NOMO-1 treated with dmso at 0.1 percent for 144 hours (cell line): ENCODE measurements around the gene TMEM92.

Experiments used
- DNase-seq: peaks from one replicate; lab custom pipeline; 2025; ENCODE audit not compliant: unreplicated experiment; lab: John Stamatoyannopoulos, UW

TMEM92 gene

DNA sequence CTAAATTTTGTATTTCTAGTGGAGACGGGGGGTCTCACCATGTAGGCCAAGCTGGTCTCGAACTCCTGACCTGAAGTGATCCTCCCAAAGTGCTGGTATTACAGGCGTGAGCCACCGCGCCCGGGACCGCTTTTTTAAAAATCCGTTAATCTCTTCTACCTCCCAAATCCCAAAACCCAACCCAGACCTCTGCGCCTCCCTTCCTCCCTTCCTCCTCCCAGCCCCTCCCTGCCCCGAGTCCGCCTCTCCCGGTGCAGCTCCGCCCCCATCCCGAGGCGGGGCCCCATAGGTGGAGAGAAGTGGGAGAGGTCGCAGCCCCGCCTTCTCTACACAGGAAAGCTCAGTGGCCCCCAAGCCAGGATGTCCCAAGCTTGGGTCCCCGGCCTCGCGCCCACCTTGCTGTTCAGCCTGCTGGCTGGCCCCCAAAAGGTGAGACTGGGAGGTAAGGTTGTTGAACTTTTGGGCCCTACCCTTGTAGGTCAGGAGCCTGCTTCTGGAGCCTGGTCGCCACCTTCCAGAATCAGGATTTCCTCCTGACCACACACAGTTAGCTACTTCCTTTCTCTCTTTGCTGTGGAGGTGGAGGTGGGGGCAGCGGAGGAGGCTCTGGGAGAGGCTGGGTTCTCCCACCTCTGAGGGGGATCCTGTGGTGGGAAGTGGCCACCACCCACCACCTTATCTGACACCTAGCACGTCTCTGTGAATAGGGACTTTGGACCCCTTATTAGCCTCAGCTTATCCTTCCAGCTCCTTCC is at the start of gene TMEM92:
Gene TMEM92 (plus strand): TSS at position 325 of the 755 bp plus-strand sequence. CDS start 36 bp downstream, at position 361.
- no peak for DNase-seq

DNA sequence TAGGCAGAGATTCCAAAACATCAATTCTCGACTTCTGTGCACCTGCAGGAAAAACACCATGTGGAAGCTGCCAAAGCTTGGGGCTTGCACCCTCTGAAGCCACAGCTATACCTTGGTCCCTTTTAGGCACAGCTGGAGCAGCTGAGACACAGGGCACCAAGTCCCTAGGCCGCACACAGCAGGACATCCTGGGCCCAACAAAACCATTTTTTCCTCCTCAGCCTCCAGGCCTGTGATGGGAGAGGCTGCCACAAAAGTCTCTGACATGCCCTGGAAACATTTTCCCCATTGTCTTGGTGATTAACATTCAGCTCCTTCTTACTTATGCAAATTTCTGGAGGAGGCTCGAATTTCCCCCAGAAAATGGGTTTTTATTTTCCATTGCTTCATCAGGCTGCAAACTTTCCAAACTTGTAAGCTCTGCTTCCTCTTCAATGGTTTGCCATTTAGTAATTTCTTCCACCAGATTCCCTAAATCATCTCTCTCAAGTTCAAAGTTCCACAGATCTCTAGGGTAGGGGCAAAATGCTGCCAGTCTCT is 48.5 kb upstream of the TMEM92 start:
- DNase-seq: no peak

DNA sequence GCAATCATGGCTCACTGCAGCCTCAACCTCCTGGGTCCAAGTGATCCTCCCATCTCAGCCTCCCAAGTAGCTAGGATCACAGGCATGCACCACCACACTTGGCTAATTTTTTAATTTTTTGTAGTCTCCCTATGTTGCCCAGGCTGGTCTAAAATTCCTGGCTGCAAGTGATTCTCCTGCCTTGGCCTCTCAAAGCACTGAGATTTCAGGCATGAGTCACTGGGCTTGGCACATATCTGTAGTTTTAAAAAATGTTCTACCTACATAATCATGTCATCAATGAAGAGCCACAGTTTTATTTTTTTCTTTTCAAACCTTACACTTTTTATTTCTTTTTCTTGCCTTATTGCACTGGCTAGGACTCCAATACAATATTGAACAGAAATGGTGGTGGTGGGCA is 39.7 kb upstream of the TMEM92 start:
- no peak for DNase-seq

DNA sequence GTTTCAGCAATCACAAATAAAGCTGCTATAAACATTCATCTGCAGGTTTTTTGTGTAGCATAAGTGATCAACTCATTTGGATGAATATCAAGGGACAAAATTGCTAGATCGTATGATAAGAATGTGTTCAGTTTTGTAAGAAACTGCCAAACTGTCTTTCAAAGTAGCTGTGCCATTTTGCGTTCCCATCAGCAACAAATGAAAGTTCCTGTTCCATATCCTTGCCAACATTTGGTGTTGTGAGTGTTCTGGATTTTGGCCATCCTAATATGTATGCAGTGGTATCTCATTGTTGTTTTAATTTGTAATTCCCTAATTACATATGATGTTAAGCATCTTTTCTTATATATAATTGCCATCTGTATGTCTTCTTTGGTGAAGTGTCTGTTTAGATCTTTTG is 36.4 kb upstream of the TMEM92 start:
- no peak for DNase-seq

DNA sequence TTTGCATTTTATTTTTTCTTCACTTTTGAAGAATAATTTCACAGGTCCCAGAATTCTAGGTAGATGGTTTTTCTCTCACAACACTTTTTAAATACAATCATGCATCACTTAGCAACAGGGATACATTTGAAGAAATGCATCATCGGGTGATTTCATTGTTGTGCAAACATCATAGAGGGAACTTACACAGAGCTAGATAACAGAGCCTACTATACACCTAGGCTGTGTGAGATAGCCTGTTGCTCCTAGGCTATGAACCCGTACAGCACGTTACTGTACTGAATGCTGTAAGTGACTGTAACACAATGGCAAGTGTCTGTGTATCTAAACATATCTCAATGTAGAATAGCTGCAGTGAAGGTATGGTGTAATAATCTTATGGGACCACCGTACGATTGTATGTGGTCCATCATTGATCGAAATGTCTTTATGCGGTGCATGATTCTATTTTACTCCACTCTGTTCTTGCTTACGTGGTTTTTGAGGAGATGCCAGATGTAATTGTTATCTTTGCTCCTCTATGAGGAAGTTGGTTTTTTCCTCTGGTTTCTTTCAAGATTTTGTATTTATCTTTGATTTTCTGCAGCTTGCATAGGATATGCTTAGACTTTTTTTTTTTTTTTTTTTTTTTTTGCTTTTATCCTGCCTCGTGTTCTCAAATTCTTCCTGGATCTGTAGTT is 35.5 kb upstream of the TMEM92 start:
- DNase-seq: no peak

DNA sequence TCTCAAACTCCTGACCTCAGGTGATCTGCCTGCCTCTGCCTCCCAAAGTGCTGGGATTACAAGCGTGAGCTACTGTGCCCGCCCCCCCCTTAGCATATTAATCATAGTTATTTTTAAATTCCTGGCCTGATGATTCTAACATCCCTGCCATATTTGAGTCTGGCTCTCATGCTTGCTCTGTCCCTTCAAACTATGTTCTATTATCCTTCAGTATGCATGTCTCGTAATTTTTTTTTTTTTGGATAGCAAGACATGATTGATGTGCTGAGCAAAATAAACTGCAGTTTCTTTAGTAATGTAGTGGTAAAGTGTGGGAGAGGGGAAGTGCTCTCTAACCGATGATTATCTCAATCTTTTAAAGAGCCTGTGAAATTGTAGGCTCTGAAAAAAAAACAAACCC is 34.3 kb upstream of the TMEM92 start:
- no peak for DNase-seq

DNA sequence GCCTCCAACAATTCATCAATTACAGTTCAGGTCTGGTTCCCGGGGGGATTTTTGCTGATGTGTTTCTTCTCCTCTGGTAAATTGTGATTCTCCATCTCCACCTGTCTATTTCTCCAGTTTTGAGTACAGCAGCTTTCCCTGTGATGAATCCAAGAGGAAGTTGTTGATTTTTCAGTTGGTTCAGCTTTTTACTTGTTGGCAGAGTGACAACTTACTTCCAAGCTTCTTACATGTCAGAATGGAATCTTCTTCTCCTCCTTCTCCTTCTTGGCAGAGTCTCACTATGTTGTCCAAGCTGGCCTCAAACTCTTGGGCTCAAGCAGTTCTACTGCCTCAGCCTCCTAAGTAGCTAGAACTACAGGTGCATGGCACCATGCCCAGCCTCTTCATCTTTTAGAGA is 33.4 kb upstream of the TMEM92 start:
- DNase-seq: no peak

DNA sequence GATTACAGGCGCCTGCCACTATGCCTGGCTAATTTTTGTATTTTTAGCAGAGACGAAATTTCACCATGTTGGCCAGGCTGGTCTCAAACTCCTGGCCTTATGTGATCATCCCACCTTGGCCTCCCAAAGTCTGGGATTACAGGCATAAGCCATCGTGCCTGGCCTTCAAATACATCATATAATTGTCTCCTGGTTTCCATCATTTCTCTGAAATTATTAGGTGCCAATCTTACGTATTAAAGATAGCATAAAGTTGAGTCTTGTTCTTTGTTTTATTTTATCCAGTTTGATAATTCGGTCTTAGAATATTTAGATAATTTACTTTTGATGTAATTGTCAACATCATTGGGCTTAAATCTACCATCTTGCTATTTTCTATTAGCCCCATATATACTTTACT is 32.8 kb upstream of the TMEM92 start:
- no peak for DNase-seq

DNA sequence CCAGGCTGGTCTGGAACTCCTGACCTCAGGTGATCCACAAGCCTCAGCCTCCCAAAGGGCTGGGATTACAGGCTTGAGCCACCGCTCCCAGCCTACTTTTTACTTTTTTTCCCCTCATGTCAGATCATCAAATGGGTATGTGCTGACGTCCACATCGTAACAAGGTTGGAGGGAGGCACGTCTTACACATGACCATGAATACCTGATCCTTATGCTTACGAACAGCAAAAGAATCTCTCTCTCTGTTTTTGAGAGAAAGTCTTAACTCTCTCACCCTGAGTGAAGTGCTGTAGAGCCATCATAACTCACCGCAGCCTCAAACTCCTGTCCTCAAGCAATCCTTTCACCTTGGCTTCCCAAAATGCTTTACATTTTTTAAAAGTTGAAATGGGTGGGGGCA is 29.5 kb upstream of the TMEM92 start:
- DNase-seq: no peak

DNA sequence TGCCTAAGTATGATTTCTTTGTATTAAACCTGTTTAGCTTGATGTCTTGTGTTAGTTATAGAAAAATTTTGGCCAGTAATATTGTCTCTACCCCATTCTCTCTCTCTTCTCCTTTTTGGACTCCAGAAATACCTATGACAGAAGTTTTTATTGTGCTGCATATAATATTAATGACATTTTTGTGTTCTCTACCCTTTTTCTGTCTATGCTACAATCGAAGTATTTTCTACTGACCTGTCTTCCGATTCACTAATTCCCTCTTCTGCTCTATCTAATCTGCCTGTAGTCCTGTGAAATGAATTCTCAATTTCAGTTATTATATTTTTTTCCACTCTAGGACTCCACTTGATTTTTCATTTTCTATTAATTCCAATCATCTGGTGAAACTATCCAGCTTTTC is 26.0 kb upstream of the TMEM92 start:
- no peak for DNase-seq

DNA sequence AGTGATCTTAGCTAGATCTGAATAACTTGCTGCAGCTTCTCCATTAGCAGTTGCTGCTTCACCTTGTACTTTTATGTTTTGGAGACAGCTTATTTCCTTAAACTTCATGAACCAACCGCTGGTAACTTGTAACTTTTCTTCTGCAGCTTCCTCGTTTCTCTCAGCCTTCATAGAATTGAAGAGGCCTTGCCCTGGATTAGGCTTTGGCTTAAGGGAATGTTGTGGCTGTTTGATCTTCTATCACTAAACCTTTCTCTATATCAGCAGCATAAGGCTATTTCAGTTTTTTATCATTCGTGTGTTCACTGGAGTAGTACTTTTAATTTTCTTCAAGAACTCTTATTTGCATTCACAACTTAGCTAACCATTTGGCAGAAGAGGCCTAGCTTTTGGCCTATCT is 21.5 kb upstream of the TMEM92 start:
- DNase-seq: no peak

DNA sequence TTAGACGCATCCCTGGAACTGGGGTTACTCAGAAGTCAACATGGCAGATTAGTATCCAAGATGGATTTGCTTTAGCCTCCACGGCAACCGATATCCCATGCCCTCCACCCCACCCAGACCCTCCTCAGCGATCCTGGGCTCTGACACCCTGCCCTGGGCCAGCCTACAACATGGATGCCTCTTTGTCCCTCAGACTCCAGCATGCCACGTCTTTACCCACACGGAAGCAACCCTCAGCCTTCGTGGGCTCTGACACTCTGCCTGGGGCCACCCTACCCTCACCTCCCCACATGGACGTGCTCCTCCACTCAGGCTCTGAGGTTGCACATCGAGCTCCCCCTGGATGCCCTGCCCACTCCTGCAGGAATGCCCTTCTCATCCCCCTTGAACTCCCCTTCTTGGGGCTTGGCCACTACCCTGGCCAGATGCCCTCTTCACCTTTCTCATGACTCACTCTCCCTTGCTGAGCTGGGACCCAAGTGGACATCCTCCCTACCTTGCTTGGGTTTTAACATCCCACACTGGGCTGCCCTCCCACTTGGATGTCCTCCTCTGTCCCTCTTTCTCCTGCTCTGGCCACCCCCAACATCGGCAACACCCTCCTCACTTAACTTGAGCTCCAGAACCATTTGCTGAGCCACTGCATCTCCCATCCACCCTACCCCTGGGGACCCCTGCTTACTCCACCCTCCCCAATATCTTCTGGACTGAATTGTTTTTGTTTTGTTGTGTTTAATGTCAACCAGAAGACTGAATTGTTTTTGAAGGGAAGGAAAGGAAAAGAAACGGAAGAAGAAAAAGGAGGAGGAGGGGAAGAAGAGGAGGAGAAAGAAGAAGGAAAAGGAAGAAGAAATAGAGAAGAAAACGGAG is 18.3 kb upstream of the TMEM92 start:
- no peak for DNase-seq

DNA sequence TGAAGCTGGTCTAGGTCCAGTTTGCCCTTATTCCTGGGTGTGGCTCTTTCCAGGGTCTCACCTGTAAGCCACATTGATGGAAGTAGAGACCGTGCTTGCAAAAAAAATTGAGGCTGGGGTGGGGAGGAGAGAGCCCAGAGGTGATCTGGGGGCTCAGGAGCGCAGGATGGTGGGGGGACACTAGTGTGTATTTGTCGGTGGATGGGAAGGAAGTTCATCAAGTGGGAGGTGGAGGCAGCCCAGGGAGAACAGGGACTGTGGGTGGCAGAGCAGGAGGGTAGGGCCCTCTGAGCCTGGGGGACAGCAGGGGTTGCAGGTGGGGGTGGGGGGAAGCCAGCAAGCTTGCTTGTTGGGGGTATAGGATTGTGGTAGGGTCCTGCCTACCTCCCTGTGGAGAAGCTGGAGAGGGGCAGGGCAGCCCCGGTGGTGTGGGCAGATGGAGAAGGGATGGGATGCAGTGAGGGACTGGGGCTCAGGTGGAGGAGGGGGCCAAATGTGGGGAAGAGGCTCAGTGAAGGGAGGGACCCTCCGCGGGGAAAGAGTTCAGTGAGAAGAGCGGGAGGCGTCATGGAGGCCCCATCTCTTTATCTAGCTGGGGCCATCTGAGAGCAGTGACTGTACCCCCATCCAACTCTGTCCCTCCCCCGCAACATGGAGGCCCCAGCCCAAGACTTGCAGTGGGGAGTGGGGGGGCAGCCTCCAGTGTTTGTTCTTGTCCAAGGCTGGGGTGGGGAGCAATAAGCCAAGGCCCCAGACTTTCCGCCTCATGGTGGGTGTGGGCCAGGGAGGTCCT is 17.2 kb upstream of the TMEM92 start:
- DNase-seq: no peak

DNA sequence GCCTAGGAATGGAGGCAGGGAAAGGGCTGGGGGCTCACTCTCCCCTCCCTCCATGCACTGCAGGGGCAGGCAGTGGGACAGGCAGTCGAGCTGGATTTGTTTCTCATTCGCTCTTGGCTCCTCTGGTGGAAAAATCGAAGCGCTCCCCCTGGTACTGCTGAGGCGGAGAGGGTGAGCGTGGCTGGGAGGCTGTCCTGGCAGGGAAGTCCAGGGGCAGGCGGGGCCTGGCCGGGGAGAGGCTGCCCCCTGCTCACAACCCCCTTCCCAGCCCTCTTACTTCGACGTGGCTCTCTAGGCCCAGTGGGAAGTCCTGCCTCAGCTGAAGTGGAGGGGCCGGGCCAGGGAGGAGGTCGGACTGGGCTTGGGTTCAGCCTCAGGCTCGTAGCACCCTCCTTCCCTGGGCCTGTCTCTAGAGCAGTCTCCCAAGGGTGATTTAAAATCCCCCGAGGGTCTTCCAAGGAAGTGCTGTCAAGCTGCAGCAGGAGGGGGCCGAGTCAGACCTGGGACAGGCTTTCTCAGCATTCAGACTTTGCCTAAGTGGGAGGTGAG is 16.5 kb upstream of the TMEM92 start:
- no peak for DNase-seq

DNA sequence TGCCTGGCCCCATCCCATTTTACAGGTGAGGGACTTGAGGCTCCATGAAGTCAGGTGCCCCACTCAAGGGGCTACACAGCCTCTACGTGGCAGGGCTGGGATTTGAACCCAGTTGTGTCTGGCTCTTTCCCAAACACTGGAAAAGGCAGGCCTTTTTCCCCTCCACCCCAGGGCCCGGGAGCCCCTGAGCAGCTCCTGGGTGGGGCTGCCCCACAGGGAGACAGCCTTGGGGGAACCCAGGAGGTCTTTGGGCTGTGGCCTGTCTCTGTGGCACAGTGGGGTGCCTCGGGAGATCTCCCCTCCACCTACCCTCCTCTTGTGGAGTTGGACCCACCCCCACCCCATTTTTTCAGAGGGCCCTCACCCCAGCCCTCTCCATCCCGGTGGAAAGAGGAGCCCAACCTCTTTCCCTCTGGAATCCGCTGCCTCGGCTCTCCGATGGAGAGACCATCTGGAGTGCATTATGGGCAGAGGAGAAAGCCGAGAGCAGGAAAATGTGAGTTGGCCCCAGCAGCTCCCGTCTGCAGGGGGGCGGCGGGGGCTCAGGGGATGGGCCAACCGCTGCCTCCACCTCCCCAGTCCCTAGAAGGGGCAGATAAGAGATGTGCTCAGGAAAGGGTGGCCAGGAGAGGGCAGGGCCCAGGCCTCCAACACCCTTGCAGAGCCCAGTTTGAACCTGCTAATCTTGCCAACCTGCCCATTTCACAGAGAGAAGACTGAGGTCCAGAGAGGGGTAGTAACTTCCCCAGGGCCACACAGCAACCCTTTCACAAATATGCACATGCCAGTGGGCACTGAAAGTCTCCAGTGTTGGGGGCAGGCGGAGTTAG is 15.4 kb upstream of the TMEM92 start:
- DNase-seq: no peak

DNA sequence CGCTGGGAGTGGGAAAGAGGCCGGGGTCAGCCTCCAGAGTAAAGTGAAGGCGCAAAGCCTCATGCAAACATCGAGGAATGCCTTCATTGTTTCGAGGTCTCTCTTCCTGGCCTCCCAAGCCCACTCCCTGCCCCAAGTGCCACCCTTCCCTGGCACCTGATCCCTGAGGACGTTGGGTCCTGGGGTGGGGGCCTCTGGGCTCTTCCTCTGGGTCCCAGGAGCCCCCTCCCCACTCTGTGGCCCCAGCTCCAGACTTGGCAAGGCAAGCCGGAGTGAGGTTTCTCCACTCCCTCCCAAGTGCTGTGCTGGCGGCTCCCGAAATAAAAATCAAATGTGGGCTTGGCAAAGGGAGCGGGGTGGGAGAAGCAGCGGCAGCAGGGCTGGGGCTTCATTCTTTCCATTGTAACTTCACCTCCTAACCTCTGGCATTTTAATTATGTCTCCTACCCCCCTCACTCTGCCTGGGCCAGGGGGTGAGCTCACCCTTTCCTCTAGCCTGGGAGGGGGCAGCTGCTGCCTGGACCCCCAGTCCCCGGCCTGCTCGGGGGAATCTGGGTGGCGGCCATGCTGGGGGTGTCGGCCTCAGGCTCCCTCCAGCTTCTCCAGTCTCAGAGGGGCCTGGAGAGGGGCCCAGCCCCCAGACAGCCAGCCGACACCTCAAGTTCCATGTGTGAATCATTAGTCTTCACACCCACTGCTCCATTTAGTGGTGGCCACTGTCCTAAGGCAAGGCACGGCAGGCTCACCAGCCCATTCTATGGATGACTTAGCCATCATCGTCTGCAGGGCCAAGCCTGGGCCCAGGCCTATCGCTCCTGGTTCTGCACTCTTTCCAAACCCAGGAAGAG is 14.6 kb upstream of the TMEM92 start:
- no peak for DNase-seq

DNA sequence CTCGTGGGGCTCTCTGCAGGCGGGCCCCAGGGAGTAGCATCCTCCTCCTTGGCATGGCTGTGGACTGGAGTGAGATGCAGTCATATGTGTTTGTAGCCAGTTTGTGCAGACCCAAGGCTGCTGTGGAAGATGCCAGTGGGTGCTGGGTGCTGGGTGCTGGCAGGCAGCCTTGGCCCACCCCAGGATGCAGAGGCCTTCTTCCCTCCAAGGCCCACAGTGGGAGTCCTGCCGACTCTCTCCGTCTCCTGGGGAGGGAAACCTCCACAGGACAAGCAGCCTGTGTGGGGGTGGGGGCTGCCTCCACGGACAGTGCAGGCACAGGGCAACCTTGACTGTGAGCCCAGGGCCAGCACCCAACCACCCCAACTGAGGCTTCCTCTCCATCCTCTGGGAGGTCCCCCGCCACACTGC is 13.8 kb upstream of the TMEM92 start:
- DNase-seq: no peak

DNA sequence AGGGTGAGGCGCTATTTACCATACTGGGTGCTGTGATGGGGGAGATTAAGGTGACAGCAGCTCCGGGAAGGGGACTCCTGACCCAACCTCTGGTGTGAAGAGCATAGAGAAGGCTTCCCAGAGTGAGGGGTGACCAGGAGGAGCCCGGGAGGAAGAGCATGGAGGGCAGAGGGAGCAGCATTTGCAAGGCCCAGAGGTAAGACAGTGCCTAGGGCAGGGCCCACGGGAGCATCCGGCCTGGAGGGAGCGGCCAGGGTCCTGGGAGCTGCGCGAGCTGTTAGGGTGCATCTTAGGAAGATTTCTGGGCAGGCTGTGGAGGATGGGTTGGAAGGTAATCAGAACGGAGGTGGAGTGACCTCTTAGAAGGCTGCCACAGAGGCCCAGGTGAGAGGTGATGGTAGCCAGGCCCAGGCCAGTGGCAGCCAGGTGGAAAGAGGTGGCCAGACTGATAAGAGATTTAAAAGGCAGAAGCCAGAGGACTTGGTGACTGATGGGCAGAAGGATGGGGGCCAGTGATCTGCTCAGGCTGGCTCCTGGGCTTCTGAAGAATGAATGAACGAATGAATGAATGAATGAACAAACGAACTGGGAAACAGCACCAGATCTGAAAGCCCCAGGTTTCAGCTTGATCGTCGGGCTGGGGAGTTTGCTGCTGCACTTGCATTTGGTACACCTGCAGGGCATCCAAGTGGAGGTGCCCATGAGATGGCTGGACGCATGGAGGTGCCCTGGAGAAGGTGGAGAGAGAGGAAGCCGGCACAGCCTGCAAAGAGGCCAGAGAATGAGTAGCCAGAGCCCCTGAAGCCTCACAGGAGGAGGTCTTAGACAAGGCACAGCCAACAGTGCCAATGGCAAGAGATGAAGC is 13.0 kb upstream of the TMEM92 start:
- no peak for DNase-seq
